Measurements from ENCODE around the gene EIF4G1.
A peak's percentile ranks its signal among the peaks of the same experiment; 100 is the strongest.

Gene EIF4G1

GRCh38 chr3:184358921-184359350 is 44.5 kb downstream of the EIF4G1 start:
- H3K4me3 ChIP-seq (ENCODE audit: insufficient read depth, low read depth, low read length, poor library complexity, severe bottlenecking): no peak overlapping the region
- no peaks in the 10 kb centered on the region for H3K27me3 ChIP-seq (replicated peaks; ENCODE audit: control insufficient read depth, insufficient read depth, low read length, poor library complexity, severe bottlenecking)
- peaks cover 12% of the 10 kb centered on the region for H3K4me1 ChIP-seq (ENCODE audit: control insufficient read depth, insufficient read depth, low read length, poor library complexity, severe bottlenecking)

GRCh38 chr3:184359610-184360009 is 45.2 kb downstream of the EIF4G1 start:
- H3K4me1 ChIP-seq (ENCODE audit: control insufficient read depth, insufficient read depth, low read length, poor library complexity, severe bottlenecking): peaks cover 13% of the 10 kb centered on the region
- no peak overlapping the region for H3K4me3 ChIP-seq (ENCODE audit: insufficient read depth, low read depth, low read length, poor library complexity, severe bottlenecking)
- H3K27ac ChIP-seq (ENCODE audit: insufficient read depth, low read length, poor library complexity, severe bottlenecking): no peak overlapping the region
- no peaks in the 10 kb centered on the region for H3K27me3 ChIP-seq (replicated peaks; ENCODE audit: control insufficient read depth, insufficient read depth, low read length, poor library complexity, severe bottlenecking)
- no peaks in the 10 kb centered on the region for H3K36me3 ChIP-seq (ENCODE audit: control insufficient read depth, insufficient read depth, low read length)
- H3K9me3 ChIP-seq (ENCODE audit: control insufficient read depth, low read length): no peaks in the 10 kb centered on the region
- no peak for DNase-seq

More at GRCh38 chr3:184358921-184359350, 44.5 kb downstream of the EIF4G1 start:
- H3K27ac ChIP-seq (ENCODE audit: insufficient read depth, low read length, poor library complexity, severe bottlenecking): no peak overlapping the region
- no peak for DNase-seq
- no peaks in the 10 kb centered on the region for H3K36me3 ChIP-seq (ENCODE audit: control insufficient read depth, insufficient read depth, low read length)
- H3K9me3 ChIP-seq (ENCODE audit: control insufficient read depth, low read length): no peaks in the 10 kb centered on the region

- H3K9me3 ChIP-seq (ENCODE audit: control insufficient read depth, low read length): no peaks in the 10 kb centered on the region
- DNase-seq: no peak
- H3K4me3 ChIP-seq (ENCODE audit: insufficient read depth, low read depth, low read length, poor library complexity, severe bottlenecking): no peak overlapping the region
- no peak overlapping the region for H3K27ac ChIP-seq (ENCODE audit: insufficient read depth, low read length, poor library complexity, severe bottlenecking)
- no peaks in the 10 kb centered on the region for H3K36me3 ChIP-seq (ENCODE audit: control insufficient read depth, insufficient read depth, low read length)
- peaks cover 14% of the 10 kb centered on the region for H3K4me1 ChIP-seq (ENCODE audit: control insufficient read depth, insufficient read depth, low read length, poor library complexity, severe bottlenecking)
- H3K27me3 ChIP-seq (replicated peaks; ENCODE audit: control insufficient read depth, insufficient read depth, low read length, poor library complexity, severe bottlenecking): no peaks in the 10 kb centered on the region
These were observed 45.9 kb downstream of the EIF4G1 start for GRCh38 chr3:184360070-184360928.

- no peak for DNase-seq
- Histone ChIP-seq H3K27me3 (replicated peaks; ENCODE audit: control insufficient read depth, insufficient read depth, low read length, poor library complexity, severe bottlenecking) (no peaks in the 10 kb centered on the region), H3K9me3 (ENCODE audit: control insufficient read depth, low read length) (no peaks in the 10 kb centered on the region), H3K36me3 (ENCODE audit: control insufficient read depth, insufficient read depth, low read length) (peaks cover 2% of the 10 kb centered on the region), H3K4me3 (ENCODE audit: insufficient read depth, low read depth, low read length, poor library complexity, severe bottlenecking) (peak overlapping the region; percentile 77), H3K27ac (ENCODE audit: insufficient read depth, low read length, poor library complexity, severe bottlenecking) (no peak overlapping the region), H3K4me1 (ENCODE audit: control insufficient read depth, insufficient read depth, low read length, poor library complexity, severe bottlenecking) (peaks cover 14% of the 10 kb centered on the region)
These were observed 46.6 kb downstream of the EIF4G1 start for GRCh38 chr3:184360929-184361531.

GRCh38 chr3:184361532-184361931 is 47.1 kb downstream of the EIF4G1 start, which contains the start of the genes CLCN2 and POLR2H:
TSS of gene CLCN2 (minus strand) at chr3:184361605. CDS start at chr3:184361479, 126 bp downstream.
TSS of gene POLR2H (plus strand) at chr3:184361710. CDS start at chr3:184363493, 1,783 bp downstream.
- peak in 2 of 3 donors; percentile 18 to 37 for DNase-seq
- peaks cover 4% of the 10 kb centered on the region for H3K36me3 ChIP-seq (ENCODE audit: control insufficient read depth, insufficient read depth, low read length)
- peaks cover 14% of the 10 kb centered on the region for H3K4me1 ChIP-seq (ENCODE audit: control insufficient read depth, insufficient read depth, low read length, poor library complexity, severe bottlenecking)
- peak within 1 kb of the TSS; percentile 78 for H3K27ac ChIP-seq (ENCODE audit: insufficient read depth, low read length, poor library complexity, severe bottlenecking)
- H3K9me3 ChIP-seq (ENCODE audit: control insufficient read depth, low read length): no peaks in the 10 kb centered on the region
- no peaks in the 10 kb centered on the region for H3K27me3 ChIP-seq (replicated peaks; ENCODE audit: control insufficient read depth, insufficient read depth, low read length, poor library complexity, severe bottlenecking)
- peak within 1 kb of the TSS; percentile 77 for H3K4me3 ChIP-seq (ENCODE audit: insufficient read depth, low read depth, low read length, poor library complexity, severe bottlenecking)

GRCh38 chr3:184361932-184362667 is 47.7 kb downstream of the EIF4G1 start:
- Histone ChIP-seq H3K9me3 (ENCODE audit: control insufficient read depth, low read length) (no peaks in the 10 kb centered on the region), H3K36me3 (ENCODE audit: control insufficient read depth, insufficient read depth, low read length) (peaks cover 4% of the 10 kb centered on the region), H3K27me3 (replicated peaks; ENCODE audit: control insufficient read depth, insufficient read depth, low read length, poor library complexity, severe bottlenecking) (no peaks in the 10 kb centered on the region), H3K27ac (ENCODE audit: insufficient read depth, low read length, poor library complexity, severe bottlenecking) (peak overlapping the region; percentile 78), H3K4me1 (ENCODE audit: control insufficient read depth, insufficient read depth, low read length, poor library complexity, severe bottlenecking) (peaks cover 14% of the 10 kb centered on the region), H3K4me3 (ENCODE audit: insufficient read depth, low read depth, low read length, poor library complexity, severe bottlenecking) (peak overlapping the region; percentile 77)
- DNase-seq: peak in 1 of 3 donors; percentile 15

- Histone ChIP-seq H3K4me3 (ENCODE audit: insufficient read depth, low read depth, low read length, poor library complexity, severe bottlenecking) (peak overlapping the region; percentile 77), H3K27ac (ENCODE audit: insufficient read depth, low read length, poor library complexity, severe bottlenecking) (peak overlapping the region; percentile 78), H3K9me3 (ENCODE audit: control insufficient read depth, low read length) (no peaks in the 10 kb centered on the region), H3K4me1 (ENCODE audit: control insufficient read depth, insufficient read depth, low read length, poor library complexity, severe bottlenecking) (peaks cover 14% of the 10 kb centered on the region), H3K36me3 (ENCODE audit: control insufficient read depth, insufficient read depth, low read length) (peaks cover 7% of the 10 kb centered on the region), H3K27me3 (replicated peaks; ENCODE audit: control insufficient read depth, insufficient read depth, low read length, poor library complexity, severe bottlenecking) (no peaks in the 10 kb centered on the region)
- peak; percentile 88 to 93 (median 92) for DNase-seq
These were observed 48.5 kb downstream of the EIF4G1 start for GRCh38 chr3:184362668-184363546.

- no peak for DNase-seq
- H3K4me1 ChIP-seq (ENCODE audit: control insufficient read depth, insufficient read depth, low read length, poor library complexity, severe bottlenecking): peaks cover 10% of the 10 kb centered on the region
- H3K9me3 ChIP-seq (ENCODE audit: control insufficient read depth, low read length): no peaks in the 10 kb centered on the region
- H3K4me3 ChIP-seq (ENCODE audit: insufficient read depth, low read depth, low read length, poor library complexity, severe bottlenecking): no peak overlapping the region
- peaks cover 16% of the 10 kb centered on the region for H3K36me3 ChIP-seq (ENCODE audit: control insufficient read depth, insufficient read depth, low read length)
- H3K27me3 ChIP-seq (replicated peaks; ENCODE audit: control insufficient read depth, insufficient read depth, low read length, poor library complexity, severe bottlenecking): no peaks in the 10 kb centered on the region
- H3K27ac ChIP-seq (ENCODE audit: insufficient read depth, low read length, poor library complexity, severe bottlenecking): no peak overlapping the region
These were observed 52.3 kb downstream of the EIF4G1 start for GRCh38 chr3:184366619-184367289.

- no peak overlapping the region for H3K4me3 ChIP-seq (ENCODE audit: insufficient read depth, low read depth, low read length, poor library complexity, severe bottlenecking)
- no peaks in the 10 kb centered on the region for H3K9me3 ChIP-seq (ENCODE audit: control insufficient read depth, low read length)
- no peak overlapping the region for H3K27ac ChIP-seq (ENCODE audit: insufficient read depth, low read length, poor library complexity, severe bottlenecking)
- no peak for DNase-seq
- peaks cover 16% of the 10 kb centered on the region for H3K36me3 ChIP-seq (ENCODE audit: control insufficient read depth, insufficient read depth, low read length)
- no peaks in the 10 kb centered on the region for H3K27me3 ChIP-seq (replicated peaks; ENCODE audit: control insufficient read depth, insufficient read depth, low read length, poor library complexity, severe bottlenecking)
- H3K4me1 ChIP-seq (ENCODE audit: control insufficient read depth, insufficient read depth, low read length, poor library complexity, severe bottlenecking): peaks cover 2% of the 10 kb centered on the region
These were observed 53.7 kb downstream of the EIF4G1 start for GRCh38 chr3:184368116-184368515.
